ENCODE data around the gene CEBPG. TPM values are rescaled to one million over a fixed set of nuclear protein-coding genes. Genes with fewer than 3 reads are reported as not detected.

Gene CEBPG
- total and polyA plus RNA-seq, 11 donors = 11.8 to 30.7 (median 14.7) TPM

DNA sequence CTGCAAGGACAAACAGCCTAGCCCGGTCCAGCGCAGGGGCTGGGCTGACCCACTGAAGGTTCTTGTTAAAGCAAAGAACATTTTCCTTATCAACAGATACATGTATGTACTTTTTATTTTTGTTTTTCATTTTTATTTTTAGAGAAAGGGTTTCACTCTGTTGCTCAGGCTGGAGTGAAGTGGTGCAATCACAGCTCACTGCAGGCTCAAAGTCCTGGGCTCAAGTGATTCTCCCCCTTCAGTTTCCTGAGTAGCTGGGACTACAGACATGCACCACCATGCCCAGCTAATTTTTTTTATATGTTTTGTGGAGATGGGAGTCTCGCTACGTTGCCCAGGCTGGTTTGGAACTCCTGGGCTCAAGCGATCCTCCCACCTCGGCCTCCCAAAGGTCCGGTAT, 47.9 kb downstream of the CEBPG start:
- no peak overlapping the region for H3K4me3 ChIP-seq
- 88 to 99% (median 96%) methylated on average over 7 of the region's 7 CpGs for WGBS, 4 donors
- DNase-seq (peak in 1 of 5 donors; percentile 12), ATAC-seq (no peak)
- no peaks in the 10 kb centered on the region for H3K36me3 ChIP-seq
- no peaks in the 10 kb centered on the region for H3K9me3 ChIP-seq
- H3K27ac ChIP-seq = no peak overlapping the region
- no peaks in the 10 kb centered on the region for H3K27me3 ChIP-seq
- peaks cover 0 to 7% (median 0%) of the 10 kb centered on the region in 12 donors for H3K4me1 ChIP-seq
- intact Hi-C loops (cut with DNase I) = no loop called here
- no peak for TF ChIP-seq POLR2A (IDR thresholded peaks at IDR 0.05)
- TF ChIP-seq, protein P1, sequence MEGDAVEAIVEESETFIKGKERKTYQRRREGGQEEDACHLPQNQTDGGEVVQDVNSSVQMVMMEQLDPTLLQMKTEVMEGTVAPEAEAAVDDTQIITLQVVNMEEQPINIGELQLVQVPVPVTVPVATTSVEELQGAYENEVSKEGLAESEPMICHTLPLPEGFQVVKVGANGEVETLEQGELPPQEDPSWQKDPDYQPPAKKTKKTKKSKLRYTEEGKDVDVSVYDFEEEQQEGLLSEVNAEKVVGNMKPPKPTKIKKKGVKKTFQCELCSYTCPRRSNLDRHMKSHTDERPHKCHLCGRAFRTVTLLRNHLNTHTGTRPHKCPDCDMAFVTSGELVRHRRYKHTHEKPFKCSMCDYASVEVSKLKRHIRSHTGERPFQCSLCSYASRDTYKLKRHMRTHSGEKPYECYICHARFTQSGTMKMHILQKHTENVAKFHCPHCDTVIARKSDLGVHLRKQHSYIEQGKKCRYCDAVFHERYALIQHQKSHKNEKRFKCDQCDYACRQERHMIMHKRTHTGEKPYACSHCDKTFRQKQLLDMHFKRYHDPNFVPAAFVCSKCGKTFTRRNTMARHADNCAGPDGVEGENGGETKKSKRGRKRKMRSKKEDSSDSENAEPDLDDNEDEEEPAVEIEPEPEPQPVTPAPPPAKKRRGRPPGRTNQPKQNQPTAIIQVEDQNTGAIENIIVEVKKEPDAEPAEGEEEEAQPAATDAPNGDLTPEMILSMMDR (IDR thresholded peaks at IDR 0.05) = no peak

DNA sequence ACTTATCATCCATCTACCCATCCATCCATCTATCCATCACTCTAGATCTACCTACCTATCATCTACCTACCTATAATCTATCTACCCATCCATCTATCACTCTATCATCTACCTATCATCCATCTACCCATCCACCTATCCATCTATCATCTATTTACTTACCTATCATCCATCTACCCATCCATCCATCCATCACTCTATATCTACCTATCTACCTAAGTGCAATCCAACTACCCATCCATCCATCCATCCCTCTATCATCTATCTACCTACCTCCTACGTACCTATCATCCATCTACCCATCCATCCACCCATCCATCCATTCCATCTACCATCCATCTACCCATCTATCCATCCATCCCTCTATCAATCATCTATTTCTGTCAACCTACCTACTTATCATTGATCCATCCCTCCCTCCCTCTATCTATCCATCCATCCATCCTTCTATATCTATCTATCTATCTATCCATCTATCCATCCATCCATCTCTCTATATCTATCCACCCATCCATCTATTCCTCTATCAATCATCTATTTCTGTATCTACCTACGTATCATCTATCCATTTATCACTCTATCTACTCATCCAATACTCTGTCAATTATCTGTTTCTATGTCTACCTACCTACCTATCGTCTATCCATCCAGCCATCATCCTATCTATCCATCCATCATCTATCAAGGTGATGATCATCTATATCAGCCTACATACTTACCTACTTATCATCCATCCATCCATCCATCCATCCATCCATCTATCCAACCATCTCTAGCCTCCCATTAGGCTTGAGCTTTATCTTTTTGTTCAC, 49.1 kb downstream of the CEBPG start:
- DNase-seq (no peak), ATAC-seq (no peak)
- Histone ChIP-seq H3K27ac (no peak overlapping the region), H3K4me3 (no peak overlapping the region), H3K9me3 (no peaks in the 10 kb centered on the region), H3K4me1 (no peaks in the 10 kb centered on the region), H3K27me3 (no peaks in the 10 kb centered on the region), H3K36me3 (no peaks in the 10 kb centered on the region)
- TF ChIP-seq POLR2A (IDR thresholded peaks at IDR 0.05) = no peak
- TF ChIP-seq, protein P1 (IDR thresholded peaks at IDR 0.05) = no peak
- intact Hi-C loops (cut with DNase I) = no loop called here
- WGBS, 4 donors = 95 to 98% (median 96%) methylated on average over 3 of the region's 3 CpGs

DNA sequence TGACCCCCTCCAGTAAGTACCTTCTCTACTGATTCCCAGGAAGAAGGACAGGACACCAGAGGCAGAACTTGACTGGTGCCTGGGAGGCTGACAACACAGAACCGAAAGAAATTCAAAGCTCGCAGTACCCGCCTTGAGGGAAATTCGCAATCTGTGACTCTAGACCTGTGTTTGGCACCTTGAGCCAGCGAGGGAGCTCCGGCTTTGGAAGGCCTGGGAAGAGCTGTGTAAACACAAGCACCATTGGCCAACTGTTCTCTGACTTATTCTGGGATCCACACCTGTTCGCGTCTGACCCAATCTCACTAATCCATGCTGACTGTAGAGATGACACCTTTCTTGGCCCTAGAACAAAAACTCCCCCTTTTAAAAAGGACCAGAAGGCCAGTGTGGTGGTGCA, 50.7 kb downstream of the CEBPG start:
- Histone ChIP-seq H3K4me3 (no peak overlapping the region), H3K36me3 (no peaks in the 10 kb centered on the region), H3K9me3 (no peaks in the 10 kb centered on the region), H3K27me3 (no peaks in the 10 kb centered on the region), H3K4me1 (no peaks in the 10 kb centered on the region), H3K27ac (no peak overlapping the region)
- ATAC-seq (no peak), DNase-seq (peak in 1 of 5 donors; percentile 26)
- TF ChIP-seq, protein P1 (IDR thresholded peaks at IDR 0.05) = no peak
- TF ChIP-seq POLR2A (IDR thresholded peaks at IDR 0.05) = no peak
- intact Hi-C loops (cut with DNase I) = no loop called here
- 93 to 100% (median 96%) methylated on average over 8 of the region's 8 CpGs for WGBS, 4 donors

DNA sequence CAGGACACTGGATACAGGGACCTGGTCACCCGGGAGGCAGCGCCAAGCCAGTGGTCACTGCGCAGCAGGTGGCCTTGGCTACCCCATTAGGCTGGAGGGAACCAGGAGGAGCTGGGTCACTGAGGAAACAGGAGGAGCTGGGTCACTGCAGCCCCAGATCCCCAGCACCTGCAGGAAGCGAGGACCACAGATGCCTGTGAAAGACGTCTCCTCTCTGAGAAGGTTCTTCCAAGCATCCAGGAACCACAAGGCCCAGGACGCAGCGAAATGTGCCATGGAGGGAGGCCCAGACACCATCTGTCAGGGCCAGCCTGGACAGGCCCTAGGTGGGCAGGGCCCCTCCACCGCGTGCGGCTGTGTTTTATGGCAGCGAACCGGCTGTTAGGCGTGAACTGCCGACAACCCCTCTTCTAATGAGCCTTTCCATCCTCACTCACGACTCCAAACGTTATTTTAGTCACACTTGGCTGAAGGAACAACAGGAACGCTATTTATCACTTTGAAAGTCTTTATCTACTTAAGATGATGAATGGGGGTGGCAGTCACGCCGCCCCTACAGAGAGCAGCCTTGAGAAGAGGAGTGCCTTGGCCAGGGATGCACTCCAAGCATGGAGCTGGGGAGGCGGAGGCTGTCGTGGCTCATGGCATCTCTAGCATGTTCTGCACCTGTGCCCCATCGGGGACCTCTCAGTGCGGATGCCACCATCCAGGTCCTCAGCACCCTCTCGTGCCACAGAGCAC, 53.3 kb downstream of the CEBPG start:
- Histone ChIP-seq H3K27me3 (no peaks in the 10 kb centered on the region), H3K4me3 (no peak overlapping the region), H3K4me1 (no peaks in the 10 kb centered on the region), H3K9me3 (no peaks in the 10 kb centered on the region), H3K27ac (no peak overlapping the region), H3K36me3 (no peaks in the 10 kb centered on the region)
- no peak for TF ChIP-seq POLR2A (IDR thresholded peaks at IDR 0.05)
- ATAC-seq (no peak), DNase-seq (peak in 3 of 5 donors; percentile 5 to 43 (median 6))
- intact Hi-C loops (cut with DNase I) = no loop called here
- WGBS, 4 donors = 76 to 90% (median 84%) methylated on average over 21 to 24 of the region's 24 CpGs

Measured in heart left ventricle (tissue), 16 donors.